HFF-Myc (cell line): Measurements from ENCODE around the gene THAP2.

Experiments used
- DNase-seq: peaks from one replicate; pipeline ENCODE4 v3.0.0-alpha.2; 2011; ENCODE audit warnings: low read depth; ENCODE audit errors: extremely low read depth
- H3K4me3 ChIP-seq: replicated peaks from 2 replicates; pipeline ENCODE4 v1.5.1; 2011; ENCODE audit warnings: low read depth, mild to moderate bottlenecking, control low read depth, low read length
- TF ChIP-seq, protein P1 (sequence below): IDR thresholded peaks from 2 replicates; pipeline ENCODE4 v1.5.1; 2012; ENCODE audit warnings: mild to moderate bottlenecking, low read depth, low read length, control low read depth; ENCODE audit errors: missing control alignments

Gene THAP2

DNA sequence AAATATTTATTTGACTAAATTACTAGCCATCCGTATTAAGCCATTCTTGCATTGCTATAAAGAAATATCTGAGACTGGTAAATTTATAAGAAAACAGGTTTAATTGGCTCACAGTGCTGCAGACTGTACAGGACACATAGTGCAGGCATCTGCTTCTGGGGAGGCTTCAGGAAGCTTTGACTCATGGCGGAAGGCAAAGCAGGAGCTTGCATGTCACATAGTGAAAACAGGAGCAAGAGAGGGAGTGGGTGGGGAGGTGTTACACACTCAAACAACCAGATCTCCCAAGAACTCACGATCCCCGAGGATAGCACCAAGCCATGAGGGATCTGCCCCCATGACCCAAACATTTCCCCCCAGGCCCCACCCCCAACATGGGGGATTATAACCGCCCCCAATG is 63.9 kb downstream of the THAP2 start:
- TF ChIP-seq, protein P1, sequence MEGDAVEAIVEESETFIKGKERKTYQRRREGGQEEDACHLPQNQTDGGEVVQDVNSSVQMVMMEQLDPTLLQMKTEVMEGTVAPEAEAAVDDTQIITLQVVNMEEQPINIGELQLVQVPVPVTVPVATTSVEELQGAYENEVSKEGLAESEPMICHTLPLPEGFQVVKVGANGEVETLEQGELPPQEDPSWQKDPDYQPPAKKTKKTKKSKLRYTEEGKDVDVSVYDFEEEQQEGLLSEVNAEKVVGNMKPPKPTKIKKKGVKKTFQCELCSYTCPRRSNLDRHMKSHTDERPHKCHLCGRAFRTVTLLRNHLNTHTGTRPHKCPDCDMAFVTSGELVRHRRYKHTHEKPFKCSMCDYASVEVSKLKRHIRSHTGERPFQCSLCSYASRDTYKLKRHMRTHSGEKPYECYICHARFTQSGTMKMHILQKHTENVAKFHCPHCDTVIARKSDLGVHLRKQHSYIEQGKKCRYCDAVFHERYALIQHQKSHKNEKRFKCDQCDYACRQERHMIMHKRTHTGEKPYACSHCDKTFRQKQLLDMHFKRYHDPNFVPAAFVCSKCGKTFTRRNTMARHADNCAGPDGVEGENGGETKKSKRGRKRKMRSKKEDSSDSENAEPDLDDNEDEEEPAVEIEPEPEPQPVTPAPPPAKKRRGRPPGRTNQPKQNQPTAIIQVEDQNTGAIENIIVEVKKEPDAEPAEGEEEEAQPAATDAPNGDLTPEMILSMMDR: no peak
- H3K4me3 ChIP-seq: no peak overlapping the region
- no peak for DNase-seq
